Stimulated activated CD4-positive, alpha-beta T cell treated with anti-CD3 and anti-CD28 coated beads, Interleukin-15, amount 100 ng/mL, for 24 hours (primary cell): Measurements from ENCODE around the gene FAM193B.

ENCODE experiments used
- DNase-seq: peaks from one replicate; pipeline ENCODE4 v3.0.0-alpha.2; 2020

The FAM193B gene

GRCh38 chr5:177512736-177513380, 41.5 kb downstream of the FAM193B start:
- DNase-seq = no peak

DNA sequence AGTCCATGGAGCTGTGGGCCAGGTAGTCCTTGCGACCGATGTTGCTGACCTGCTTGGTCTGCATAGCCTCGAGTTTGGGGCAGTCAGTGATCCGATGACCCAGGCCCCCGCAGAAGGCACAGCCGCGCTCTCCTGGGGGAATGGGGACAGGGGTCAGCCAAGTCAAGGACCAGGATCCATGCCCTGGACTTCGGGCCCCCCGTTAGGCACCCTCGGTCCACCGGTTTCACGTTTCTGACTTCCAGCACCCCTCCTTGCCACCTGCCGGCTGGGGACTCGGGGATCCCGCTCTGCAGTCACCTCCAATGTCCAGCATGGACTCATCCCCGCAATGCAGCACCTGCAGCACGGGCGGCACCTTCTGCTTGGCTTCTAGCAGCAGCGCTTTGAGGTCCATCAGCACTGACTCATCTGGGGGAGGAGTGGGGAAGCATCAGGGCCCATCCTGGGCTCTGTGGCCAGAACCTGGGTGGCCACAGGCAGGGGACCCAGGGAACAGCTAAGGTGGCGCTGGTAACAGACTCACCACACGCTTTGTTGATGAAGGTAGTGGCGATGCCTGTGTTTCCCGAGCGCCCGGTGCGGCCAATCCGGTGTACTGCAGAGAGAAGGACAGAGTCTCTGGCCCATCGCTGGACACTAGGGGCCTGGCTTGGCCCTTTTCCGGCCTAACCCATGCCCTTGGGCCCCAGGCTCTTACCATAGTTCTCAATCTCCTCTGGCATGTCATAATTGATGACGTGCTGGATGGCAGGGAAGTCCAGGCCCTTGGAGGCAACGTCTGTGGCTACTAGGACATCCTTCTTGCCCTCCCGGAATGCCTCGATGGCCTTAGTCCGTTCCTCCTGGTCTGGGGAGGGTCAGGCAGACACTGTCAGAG, 42.3 kb downstream of the FAM193B start:
- DNase-seq = no peak

GRCh38 chr5:177511181-177511580, 43.2 kb downstream of the FAM193B start:
- no peak for DNase-seq

- DNase-seq = no peak
Measured at GRCh38 chr5:177510567-177511053, 43.8 kb downstream of the FAM193B start.

GRCh38 chr5:177509991-177510566, 44.3 kb downstream of the FAM193B start:
- DNase-seq = no peak

DNA sequence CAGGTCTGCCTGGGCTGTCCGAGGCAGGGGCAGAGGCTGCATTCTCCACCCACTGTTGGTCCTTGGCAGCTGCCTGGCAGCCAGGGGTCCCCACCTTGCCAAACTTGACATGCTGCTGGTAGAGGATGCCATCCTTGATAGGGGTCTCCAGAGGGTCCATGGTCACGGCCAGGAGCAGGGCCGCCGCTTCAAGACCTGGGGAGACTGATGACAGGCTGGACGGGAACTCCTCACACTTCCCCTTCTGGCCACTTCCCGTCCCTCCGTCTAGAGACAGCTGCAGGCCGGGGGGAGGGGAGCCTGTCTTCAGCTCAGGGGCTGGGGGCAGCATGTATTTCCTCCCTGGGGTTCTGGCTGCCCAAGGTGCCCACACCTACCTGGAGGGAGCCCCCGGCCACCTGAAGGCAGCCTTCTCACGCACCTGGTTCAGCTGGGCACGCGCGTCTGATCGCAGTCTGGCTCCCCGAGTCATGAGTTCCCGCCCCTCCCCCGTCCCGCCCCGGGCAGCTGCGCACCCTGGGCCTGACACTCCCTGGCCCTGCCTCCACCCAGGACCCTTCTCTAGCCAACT, 44.9 kb downstream of the FAM193B start, which contains the start of gene DOK3:
TSS of gene DOK3 (minus strand) at position 446 of the 571 bp plus-strand sequence. CDS start at position 160, 286 bp downstream.
- DNase-seq = peak; percentile 36

GRCh38 chr5:177508837-177509236, 45.5 kb downstream of the FAM193B start:
- DNase-seq = no peak

DNA sequence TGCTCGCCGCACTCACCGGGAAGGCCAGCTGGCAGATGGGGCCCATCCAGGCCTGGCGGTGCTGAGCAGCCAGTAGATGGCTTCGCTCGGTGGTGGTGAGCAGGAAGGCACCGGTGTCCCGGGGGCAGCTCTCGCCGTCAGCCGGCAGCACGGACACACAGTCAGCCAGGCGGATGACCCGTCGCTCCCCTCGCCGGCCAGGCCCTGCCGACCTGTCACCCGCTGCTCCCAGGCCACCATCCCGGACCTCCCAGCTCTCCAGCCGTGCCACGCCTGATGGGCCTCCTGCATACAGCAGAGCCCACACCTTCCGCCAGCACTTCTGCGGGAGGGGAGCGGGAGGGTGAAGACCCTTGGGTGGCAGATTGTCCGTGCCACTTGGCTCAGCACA, 46.1 kb downstream of the FAM193B start:
- DNase-seq = no peak

- DNase-seq = no peak
Measured at GRCh38 chr5:177507596-177508220, 46.7 kb downstream of the FAM193B start.

- DNase-seq = no peak
Measured at GRCh38 chr5:177507165-177507564, 47.2 kb downstream of the FAM193B start.

GRCh38 chr5:177505075-177505474, 49.3 kb downstream of the FAM193B start:
- DNase-seq = no peak

GRCh38 chr5:177504086-177505056, 50.0 kb downstream of the FAM193B start:
- DNase-seq = no peak

DNA sequence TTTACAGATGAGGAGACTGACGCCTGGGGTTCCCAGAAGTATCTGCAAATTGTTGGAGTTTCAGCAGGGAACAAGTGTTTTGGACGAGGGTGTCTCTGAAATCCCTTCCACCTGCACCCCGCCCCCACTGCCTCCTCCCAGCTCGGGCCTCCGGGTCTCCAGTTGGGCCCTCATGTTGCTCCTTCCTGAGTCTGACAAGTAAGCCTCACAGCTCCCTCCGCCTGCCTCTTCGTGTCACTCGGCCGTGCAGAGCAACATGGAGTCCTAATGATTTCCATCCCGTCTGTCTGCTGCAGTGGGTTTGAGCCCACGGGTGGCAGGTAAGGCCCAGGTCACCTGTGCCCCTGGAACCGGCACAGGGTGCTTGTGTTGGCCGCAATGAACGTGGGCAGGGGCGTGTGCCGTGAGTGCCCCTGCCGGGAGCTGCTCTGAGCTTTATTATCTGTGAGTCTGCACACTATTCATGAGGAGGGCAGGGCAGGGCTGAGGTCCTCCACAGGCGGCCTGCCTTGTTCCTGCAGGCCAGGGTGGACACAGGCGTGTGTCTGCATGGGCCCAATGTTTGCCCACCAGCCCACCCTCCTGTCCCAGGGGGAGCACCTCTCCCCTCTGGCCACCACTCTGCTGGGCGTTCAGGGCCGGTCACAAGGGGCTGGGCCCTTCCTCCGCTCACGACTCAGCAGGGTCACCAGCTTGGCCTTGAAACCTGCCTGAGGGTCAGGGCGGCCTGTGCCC, 50.8 kb downstream of the FAM193B start:
- DNase-seq = no peak

GRCh38 chr5:177502886-177503285, 51.5 kb downstream of the FAM193B start:
- no peak for DNase-seq

GRCh38 chr5:177501874-177502678, 52.3 kb downstream of the FAM193B start:
- DNase-seq = no peak

DNA sequence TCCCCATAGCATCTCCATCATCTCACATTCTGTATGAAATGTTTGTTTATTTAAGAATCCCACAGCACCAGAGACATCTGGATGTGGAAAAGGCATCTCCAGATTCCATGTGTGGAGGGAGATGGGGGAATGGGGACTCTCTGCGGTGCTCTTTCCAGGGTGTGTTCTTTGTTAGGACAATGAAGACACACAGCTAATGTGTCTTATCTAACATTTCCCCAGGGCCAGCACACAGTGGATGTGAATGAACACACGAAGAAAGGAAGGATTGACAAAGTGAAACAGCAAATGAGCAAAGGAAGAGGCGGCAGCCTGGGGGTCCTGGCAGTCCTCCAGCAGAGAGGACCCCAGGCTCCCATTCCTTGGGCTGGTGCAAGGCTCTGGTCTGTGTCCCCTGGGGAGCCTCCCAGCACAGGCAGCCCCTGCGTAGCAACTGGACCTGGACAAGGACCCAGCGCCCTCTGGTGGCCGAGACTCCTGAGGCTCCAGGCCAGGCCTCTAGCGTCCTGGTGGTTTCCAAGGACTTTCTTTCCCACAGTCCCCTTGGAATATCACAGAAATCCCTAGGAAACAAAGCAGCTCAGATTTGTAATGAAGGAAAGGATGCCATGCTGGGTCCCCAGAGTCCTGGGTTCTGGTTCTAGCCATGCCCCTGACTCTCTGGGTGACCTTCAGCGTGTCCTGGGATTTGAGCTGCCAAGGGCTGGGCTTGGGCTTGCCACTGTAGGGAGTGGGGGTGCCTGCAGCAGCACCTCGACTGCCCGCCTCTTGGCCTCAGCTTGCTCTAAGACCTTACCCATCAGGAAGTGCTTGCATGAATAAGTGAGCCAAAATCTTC, 53.5 kb downstream of the FAM193B start:
- DNase-seq = peak; percentile 93

- DNase-seq = no peak
Measured at GRCh38 chr5:177499842-177500241, 54.5 kb downstream of the FAM193B start.

- DNase-seq = peak; percentile 53
Measured at GRCh38 chr5:177498013-177498787, 56.2 kb downstream of the FAM193B start.
